ENCODE measurements around the gene TACR3.

The TACR3 gene

GRCh38 chr4:103664436-103665075 lies 55.2 kb downstream of the TACR3 start:
- no peak for DNase-seq
- in situ Hi-C loops (cut with HindIII; ENCODE audit: low pct_ligation_motif_present, low sequenced_read_pairs) = no loop called here
- H3K27ac ChIP-seq = no peak overlapping the region
- no peaks in the 10 kb centered on the region for H3K27me3 ChIP-seq (replicated peaks)
- H3K4me3 ChIP-seq (ENCODE audit: low read depth, low read length) = no peak overlapping the region
- no peak for TF ChIP-seq CTCF (IDR thresholded peaks at IDR 0.05; ENCODE audit: low read depth, low read length, missing control alignments)
- no peaks in the 10 kb centered on the region for H3K36me3 ChIP-seq (replicated peaks)

DNA sequence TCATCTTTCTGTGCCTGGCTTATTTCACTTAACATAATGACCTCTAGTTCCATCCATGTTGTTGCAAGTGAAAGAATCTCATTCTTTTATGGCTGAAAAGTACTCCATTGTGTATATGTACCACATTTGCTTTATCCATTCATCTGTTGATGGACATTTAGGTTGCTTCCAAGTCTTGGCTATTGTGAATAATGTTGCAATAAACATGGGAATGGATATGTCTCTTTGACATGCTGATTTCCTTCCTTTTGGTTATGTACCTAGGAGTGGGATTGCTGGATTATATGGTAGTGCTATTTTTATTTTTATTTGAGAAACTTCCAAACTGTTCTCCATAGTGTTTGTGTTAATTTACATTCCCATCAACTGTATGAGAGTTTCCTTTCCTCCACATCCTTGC lies 71.2 kb downstream of the TACR3 start:
- Histone ChIP-seq H3K36me3 (replicated peaks) (no peaks in the 10 kb centered on the region), H3K4me3 (ENCODE audit: low read depth, low read length) (no peak overlapping the region), H3K27ac (no peak overlapping the region), H3K27me3 (replicated peaks) (no peaks in the 10 kb centered on the region)
- in situ Hi-C loops (cut with HindIII; ENCODE audit: low pct_ligation_motif_present, low sequenced_read_pairs) = no loop called here
- DNase-seq = no peak
- no peak for TF ChIP-seq CTCF (IDR thresholded peaks at IDR 0.05; ENCODE audit: low read depth, low read length, missing control alignments)

DNA sequence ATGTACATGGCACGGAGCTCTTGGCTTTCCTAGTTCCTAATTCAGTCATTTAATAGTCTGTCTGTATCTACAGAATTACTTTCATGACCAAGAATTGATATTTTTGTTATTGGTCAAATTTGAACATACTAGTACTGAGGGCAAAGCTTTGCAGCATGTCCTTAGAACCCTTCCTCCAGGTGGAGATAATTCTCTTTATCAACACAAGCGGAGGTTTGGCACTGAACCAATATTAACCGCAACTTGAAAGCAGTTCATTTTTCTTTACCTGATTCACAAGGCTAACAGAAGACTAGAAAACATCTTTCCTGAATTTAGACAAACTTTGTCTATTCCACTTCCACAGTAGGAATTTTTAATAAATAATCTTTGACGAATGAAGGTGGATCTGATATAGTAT lies 73.8 kb downstream of the TACR3 start:
- Histone ChIP-seq H3K27ac (no peak overlapping the region), H3K36me3 (replicated peaks) (no peaks in the 10 kb centered on the region), H3K27me3 (replicated peaks) (no peaks in the 10 kb centered on the region), H3K4me3 (ENCODE audit: low read depth, low read length) (no peak overlapping the region)
- in situ Hi-C loops (cut with HindIII; ENCODE audit: low pct_ligation_motif_present, low sequenced_read_pairs) = no loop called here
- DNase-seq = no peak
- no peak for TF ChIP-seq CTCF (IDR thresholded peaks at IDR 0.05; ENCODE audit: low read depth, low read length, missing control alignments)

GRCh38 chr4:103634236-103634635 lies 85.5 kb downstream of the TACR3 start:
- DNase-seq = no peak
- Histone ChIP-seq H3K4me3 (ENCODE audit: low read depth, low read length) (no peak overlapping the region), H3K27me3 (replicated peaks) (no peaks in the 10 kb centered on the region), H3K36me3 (replicated peaks) (no peaks in the 10 kb centered on the region), H3K27ac (no peak overlapping the region)
- no peak for TF ChIP-seq CTCF (IDR thresholded peaks at IDR 0.05; ENCODE audit: low read depth, low read length, missing control alignments)
- in situ Hi-C loops (cut with HindIII; ENCODE audit: low pct_ligation_motif_present, low sequenced_read_pairs) = no loop called here

GRCh38 chr4:103626296-103626695 lies 93.5 kb downstream of the TACR3 start:
- in situ Hi-C loops (cut with HindIII; ENCODE audit: low pct_ligation_motif_present, low sequenced_read_pairs) = no loop called here

More at GRCh38 chr4:103626296-103626695, 93.5 kb downstream of the TACR3 start:
- no peak overlapping the region for H3K27ac ChIP-seq
- no peak for DNase-seq
- TF ChIP-seq CTCF (IDR thresholded peaks at IDR 0.05; ENCODE audit: low read depth, low read length, missing control alignments) = no peak
- no peaks in the 10 kb centered on the region for H3K36me3 ChIP-seq (replicated peaks)
- H3K27me3 ChIP-seq (replicated peaks) = no peaks in the 10 kb centered on the region
- H3K4me3 ChIP-seq (ENCODE audit: low read depth, low read length) = no peak overlapping the region
